ENCODE data around the gene GRM7.

- TF ChIP-seq CTCF (IDR thresholded peaks at IDR 0.05; ENCODE audit: low read depth, low read length, poor library complexity, severe bottlenecking): no peak
- no peak for TF ChIP-seq EZH2phosphoT487 (IDR thresholded peaks at IDR 0.05; ENCODE audit: borderline replicate concordance, low read length)
Observed at GRCh38 chr3:7332696-7333095, 471.8 kb downstream of the GRM7 start.

Measured in DOHH2 (cell line).